Peyer's patch (tissue), 4 donors: ENCODE measurements around the gene B3GAT1.

Experiments
- CTCF ChIP-seq, 6 experiments: fragments of 450-650 bp in 4 of 6; fragments of 200-600 bp in 2 of 6; sonication (generic) in 1 of 6; IDR thresholded peaks; one replicate each; pipeline ENCODE4 v1.5.1; 2017 to 2019; ENCODE audit warnings: antibody characterized with exemption in 6 of 6, mild to moderate bottlenecking in 3 of 6, moderate library complexity in 1 of 6
- POLR2A ChIP-seq, 2 donors: fragments of 450-650 bp; IDR thresholded peaks; one replicate each; pipeline ENCODE4 v1.5.1; 2017; ENCODE audit warnings: antibody characterized with exemption in 2 of 2, mild to moderate bottlenecking in 2 of 2, moderate library complexity in 2 of 2

- TF ChIP-seq CTCF (IDR thresholded peaks at IDR 0.05) (no peak), POLR2A (IDR thresholded peaks at IDR 0.05) (no peak)
Measured at GRCh38 chr11:134332189-134332631, 79.8 kb downstream of the B3GAT1 start.
